Measurements from ENCODE around the gene PIGU. TPM values are rescaled to one million over a fixed set of nuclear protein-coding genes. Genes with fewer than 3 reads are reported as not detected.

PIGU gene
- total and polyA plus RNA-seq, 2 donors (not counting 1 experiment from before 2014, with no cell fraction given), result 12.0 to 19.3 TPM

DNA sequence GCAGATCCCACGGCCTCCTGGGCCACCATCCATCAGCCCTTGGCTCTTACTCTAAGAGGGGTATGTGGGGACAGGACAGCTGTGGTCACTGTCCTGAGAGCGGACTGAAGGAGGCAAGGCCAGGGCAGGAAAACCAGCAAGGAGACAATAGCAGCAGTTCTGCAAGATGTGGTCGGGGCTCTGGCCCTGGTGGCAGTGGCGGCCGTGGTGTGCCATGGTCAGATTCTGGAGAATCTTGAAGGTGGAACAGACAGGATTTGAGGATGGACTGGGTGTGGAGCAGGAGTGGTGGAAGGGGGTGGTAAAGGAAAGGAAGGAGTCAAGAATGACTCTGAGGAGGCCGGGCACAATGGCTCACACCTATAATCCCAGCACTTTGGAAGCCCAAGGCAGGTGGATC is 124.3 kb downstream of the PIGU start:
- H3K4me1 ChIP-seq (ENCODE audit: control insufficient read depth in 2 of 2, insufficient read depth in 2 of 2, low read length in 2 of 2), result peaks cover 4% of the 10 kb centered on the region in 2 donors
- no peaks in the 10 kb centered on the region for H3K27me3 ChIP-seq (replicated peaks in 1 of 4; ENCODE audit: control extremely low read depth in 1 of 4, control insufficient read depth in 3 of 4, insufficient read depth in 4 of 4, low read length in 3 of 4)
- H3K27ac Mint-ChIP-seq, result no peak overlapping the region
- H4K20me1 ChIP-seq (ENCODE audit: control insufficient read depth, insufficient read depth, low read length, poor library complexity, severe bottlenecking), result no peaks in the 10 kb centered on the region
- H3K79me2 ChIP-seq (ENCODE audit: control insufficient read depth, insufficient read depth, low read length), result no peaks in the 10 kb centered on the region
- no peak overlapping the region for H3K4me2 ChIP-seq (replicated peaks; ENCODE audit: low read depth, low read length, poor library complexity, severe bottlenecking)
- H3K4me3 ChIP-seq (ENCODE audit: control extremely low read depth in 1 of 5, extremely low read depth in 1 of 5, insufficient read depth in 1 of 5, low read depth in 2 of 5, low read length in 4 of 5), result no peak overlapping the region
- ChIA-PET CTCF (no interaction called here), POLR2A (no interaction called here)
- H3K27ac ChIP-seq (ENCODE audit: low read length in 2 of 2), result no peak overlapping the region
- peaks cover 4% of the 10 kb centered on the region for H3K4me1 Mint-ChIP-seq
- H2AFZ ChIP-seq (ENCODE audit: insufficient read depth, low read depth, low read length, poor library complexity, severe bottlenecking), result no peak overlapping the region
- H3K9ac ChIP-seq (ENCODE audit: low read length), result no peak overlapping the region
- TF ChIP-seq EZH2 (IDR thresholded peaks at IDR 0.05; ENCODE audit: borderline replicate concordance, insufficient read depth, low read depth, low read length, poor library complexity, severe bottlenecking), result no peak
- TF ChIP-seq, protein P1, sequence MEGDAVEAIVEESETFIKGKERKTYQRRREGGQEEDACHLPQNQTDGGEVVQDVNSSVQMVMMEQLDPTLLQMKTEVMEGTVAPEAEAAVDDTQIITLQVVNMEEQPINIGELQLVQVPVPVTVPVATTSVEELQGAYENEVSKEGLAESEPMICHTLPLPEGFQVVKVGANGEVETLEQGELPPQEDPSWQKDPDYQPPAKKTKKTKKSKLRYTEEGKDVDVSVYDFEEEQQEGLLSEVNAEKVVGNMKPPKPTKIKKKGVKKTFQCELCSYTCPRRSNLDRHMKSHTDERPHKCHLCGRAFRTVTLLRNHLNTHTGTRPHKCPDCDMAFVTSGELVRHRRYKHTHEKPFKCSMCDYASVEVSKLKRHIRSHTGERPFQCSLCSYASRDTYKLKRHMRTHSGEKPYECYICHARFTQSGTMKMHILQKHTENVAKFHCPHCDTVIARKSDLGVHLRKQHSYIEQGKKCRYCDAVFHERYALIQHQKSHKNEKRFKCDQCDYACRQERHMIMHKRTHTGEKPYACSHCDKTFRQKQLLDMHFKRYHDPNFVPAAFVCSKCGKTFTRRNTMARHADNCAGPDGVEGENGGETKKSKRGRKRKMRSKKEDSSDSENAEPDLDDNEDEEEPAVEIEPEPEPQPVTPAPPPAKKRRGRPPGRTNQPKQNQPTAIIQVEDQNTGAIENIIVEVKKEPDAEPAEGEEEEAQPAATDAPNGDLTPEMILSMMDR (IDR thresholded peaks at IDR 0.05), result no peak
- 96% methylated on average over 4 of the region's 6 CpGs for whole genome bisulfite sequencing (ENCODE audit: insufficient coverage)
- ATAC-seq (ENCODE audit: low read depth) (no peak), DNase-seq (no peak)
- no peak overlapping the region for H3K4me3 Mint-ChIP-seq
- H3K27me3 Mint-ChIP-seq, result no peaks in the 10 kb centered on the region
- no peaks in the 10 kb centered on the region for H3K36me3 ChIP-seq (replicated peaks in 1 of 2; ENCODE audit: control extremely low read depth in 1 of 2, control insufficient read depth in 1 of 2, extremely low read depth in 1 of 2, insufficient read depth in 2 of 2, low read length in 1 of 2)
- H3K9me3 Mint-ChIP-seq (ENCODE audit: insufficient read depth), result no peaks in the 10 kb centered on the region
- intact Hi-C loops (cut with micrococcal nuclease), result no loop called here
- H3K9me3 ChIP-seq (ENCODE audit: control extremely low read depth in 1 of 3, control insufficient read depth in 2 of 3, insufficient read depth in 1 of 3, low read length in 2 of 3), result no peaks in the 10 kb centered on the region

DNA sequence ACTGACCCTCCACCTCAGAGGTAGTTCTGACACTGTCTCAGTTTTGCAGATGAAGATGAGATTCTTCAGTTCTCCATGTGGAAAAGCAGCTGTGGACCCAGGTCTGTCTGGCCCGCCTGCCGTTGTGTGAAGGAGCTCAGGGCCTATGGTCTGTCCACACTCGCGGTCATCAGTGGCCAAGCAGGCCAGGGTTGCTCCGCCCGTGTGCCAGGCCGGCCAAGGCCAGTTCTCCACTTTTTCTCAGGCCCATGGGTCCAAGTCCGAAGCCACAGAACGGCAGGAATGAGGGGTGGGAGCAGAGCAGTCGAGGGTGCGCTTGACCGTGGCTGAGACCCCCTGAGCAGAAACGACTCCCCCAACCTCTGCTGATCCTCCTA is 127.0 kb downstream of the PIGU start:
- 100% methylated on average over 9 of the region's 13 CpGs for WGBS (ENCODE audit: insufficient coverage)
- Mint-ChIP-seq H3K4me3 (no peak overlapping the region), H3K27me3 (peaks cover 3% of the 10 kb centered on the region), H3K9me3 (ENCODE audit: insufficient read depth) (no peaks in the 10 kb centered on the region), H3K4me1 (peaks cover 4% of the 10 kb centered on the region), H3K27ac (no peak overlapping the region)
- Histone ChIP-seq H3K27ac (ENCODE audit: low read length in 2 of 2) (no peak overlapping the region), H3K4me2 (replicated peaks; ENCODE audit: low read depth, low read length, poor library complexity, severe bottlenecking) (no peak overlapping the region), H3K9me3 (ENCODE audit: control extremely low read depth in 1 of 3, control insufficient read depth in 2 of 3, insufficient read depth in 1 of 3, low read length in 2 of 3) (no peaks in the 10 kb centered on the region), H3K9ac (ENCODE audit: low read length) (no peak overlapping the region), H2AFZ (ENCODE audit: insufficient read depth, low read depth, low read length, poor library complexity, severe bottlenecking) (no peak overlapping the region), H3K36me3 (replicated peaks in 1 of 2; ENCODE audit: control extremely low read depth in 1 of 2, control insufficient read depth in 1 of 2, extremely low read depth in 1 of 2, insufficient read depth in 2 of 2, low read length in 1 of 2) (no peaks in the 10 kb centered on the region), H3K4me3 (ENCODE audit: control extremely low read depth in 1 of 5, extremely low read depth in 1 of 5, insufficient read depth in 1 of 5, low read depth in 2 of 5, low read length in 4 of 5) (no peak overlapping the region), H4K20me1 (ENCODE audit: control insufficient read depth, insufficient read depth, low read length, poor library complexity, severe bottlenecking) (no peaks in the 10 kb centered on the region), H3K4me1 (ENCODE audit: control insufficient read depth in 2 of 2, insufficient read depth in 2 of 2, low read length in 2 of 2) (no peaks in the 10 kb centered on the region), H3K27me3 (replicated peaks in 1 of 4; ENCODE audit: control extremely low read depth in 1 of 4, control insufficient read depth in 3 of 4, insufficient read depth in 4 of 4, low read length in 3 of 4) (peaks cover 0 to 4% (median 0%) of the 10 kb centered on the region in 4 experiments), H3K79me2 (ENCODE audit: control insufficient read depth, insufficient read depth, low read length) (no peaks in the 10 kb centered on the region)
- ChIA-PET CTCF (interaction anchor here (1.8 kb wide), 1 partner anchor 10 kb away, joined by 5 read pairs; no protein-coding TSS in a partner anchor), POLR2A (no interaction called here)
- intact Hi-C loops (cut with micrococcal nuclease), result no loop called here
- TF ChIP-seq, protein P1 (IDR thresholded peaks at IDR 0.05), result no peak
- TF ChIP-seq EZH2 (IDR thresholded peaks at IDR 0.05; ENCODE audit: borderline replicate concordance, insufficient read depth, low read depth, low read length, poor library complexity, severe bottlenecking), result no peak
- no peak for ATAC-seq (ENCODE audit: low read depth)
- DNase-seq, result no peak
